ENCODE results near the gene HYOU1. TPM values are rescaled to one million over a fixed set of nuclear protein-coding genes. Genes with fewer than 3 reads are reported as not detected.
A peak's percentile ranks its signal among the peaks of the same experiment; 100 is the strongest.
"Not testable (repeated sequence)": the region's sequence is repeated elsewhere in the genome, so short reads cannot be mapped to it uniquely, and the experiment has no call there.

The HYOU1 gene, protein sequence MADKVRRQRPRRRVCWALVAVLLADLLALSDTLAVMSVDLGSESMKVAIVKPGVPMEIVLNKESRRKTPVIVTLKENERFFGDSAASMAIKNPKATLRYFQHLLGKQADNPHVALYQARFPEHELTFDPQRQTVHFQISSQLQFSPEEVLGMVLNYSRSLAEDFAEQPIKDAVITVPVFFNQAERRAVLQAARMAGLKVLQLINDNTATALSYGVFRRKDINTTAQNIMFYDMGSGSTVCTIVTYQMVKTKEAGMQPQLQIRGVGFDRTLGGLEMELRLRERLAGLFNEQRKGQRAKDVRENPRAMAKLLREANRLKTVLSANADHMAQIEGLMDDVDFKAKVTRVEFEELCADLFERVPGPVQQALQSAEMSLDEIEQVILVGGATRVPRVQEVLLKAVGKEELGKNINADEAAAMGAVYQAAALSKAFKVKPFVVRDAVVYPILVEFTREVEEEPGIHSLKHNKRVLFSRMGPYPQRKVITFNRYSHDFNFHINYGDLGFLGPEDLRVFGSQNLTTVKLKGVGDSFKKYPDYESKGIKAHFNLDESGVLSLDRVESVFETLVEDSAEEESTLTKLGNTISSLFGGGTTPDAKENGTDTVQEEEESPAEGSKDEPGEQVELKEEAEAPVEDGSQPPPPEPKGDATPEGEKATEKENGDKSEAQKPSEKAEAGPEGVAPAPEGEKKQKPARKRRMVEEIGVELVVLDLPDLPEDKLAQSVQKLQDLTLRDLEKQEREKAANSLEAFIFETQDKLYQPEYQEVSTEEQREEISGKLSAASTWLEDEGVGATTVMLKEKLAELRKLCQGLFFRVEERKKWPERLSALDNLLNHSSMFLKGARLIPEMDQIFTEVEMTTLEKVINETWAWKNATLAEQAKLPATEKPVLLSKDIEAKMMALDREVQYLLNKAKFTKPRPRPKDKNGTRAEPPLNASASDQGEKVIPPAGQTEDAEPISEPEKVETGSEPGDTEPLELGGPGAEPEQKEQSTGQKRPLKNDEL
- total RNA-seq: 187 TPM
- 69.0 TPM for polyA plus RNA-seq (ENCODE audit: insufficient read depth, low read depth, low replicate concordance)
- long read RNA-seq, donor 1, full-length matches to known transcripts: 5 of 5 reads
- long read RNA-seq, donor 1, partial matches to known transcripts: 0 of 5 reads
- long read RNA-seq, donor 1, other reads (novel, unspliced or antisense): 0 of 5 reads
- long read RNA-seq, donor 2, full-length matches to known transcripts: 4 of 4 reads
- long read RNA-seq, donor 2, partial matches to known transcripts: 0 of 4 reads
- long read RNA-seq, donor 2, other reads (novel, unspliced or antisense): 0 of 4 reads
- long read RNA-seq, donor 3, full-length matches to known transcripts: 2 of 2 reads
- long read RNA-seq, donor 3, partial matches to known transcripts: 0 of 2 reads
- long read RNA-seq, donor 3, other reads (novel, unspliced or antisense): 0 of 2 reads
- long read RNA-seq, donor 4: 0 reads
- long read RNA-seq, donor 5: 0 reads
- long read RNA-seq, donor 6: 0 reads
- long read RNA-seq, donor 7, full-length matches to known transcripts: 9 of 77 reads
- long read RNA-seq, donor 7, partial matches to known transcripts: 23 of 77 reads
- long read RNA-seq, donor 7, other reads (novel, unspliced or antisense): 45 of 77 reads
- long read RNA-seq, donor 8, partial matches to known transcripts: 5 of 7 reads
- long read RNA-seq, donor 8, other reads (novel, unspliced or antisense): 0 of 7 reads
- long read RNA-seq, donor 9, full-length matches to known transcripts: 3 of 3 reads
- long read RNA-seq, donor 9, partial matches to known transcripts: 0 of 3 reads
- long read RNA-seq, donor 9, other reads (novel, unspliced or antisense): 0 of 3 reads
- long read RNA-seq, donor 10, partial matches to known transcripts: 0 of 2 reads
- long read RNA-seq, donor 10, other reads (novel, unspliced or antisense): 0 of 2 reads

- DNase-seq: peak; percentile 97 to 99 (median 98)
- intact Hi-C loops (cut with DNase I): no loop called here
- H3K27me3 ChIP-seq (ENCODE audit: control insufficient read depth, insufficient read depth, low read length): no peaks in the 10 kb centered on the region
- no peak for FAIRE-seq
- peak within 1 kb of the TSS; percentile 44 to 89 (median 82) for H3K9ac ChIP-seq (ENCODE audit: low read length in 3 of 3)
- TF ChIP-seq, protein P1, sequence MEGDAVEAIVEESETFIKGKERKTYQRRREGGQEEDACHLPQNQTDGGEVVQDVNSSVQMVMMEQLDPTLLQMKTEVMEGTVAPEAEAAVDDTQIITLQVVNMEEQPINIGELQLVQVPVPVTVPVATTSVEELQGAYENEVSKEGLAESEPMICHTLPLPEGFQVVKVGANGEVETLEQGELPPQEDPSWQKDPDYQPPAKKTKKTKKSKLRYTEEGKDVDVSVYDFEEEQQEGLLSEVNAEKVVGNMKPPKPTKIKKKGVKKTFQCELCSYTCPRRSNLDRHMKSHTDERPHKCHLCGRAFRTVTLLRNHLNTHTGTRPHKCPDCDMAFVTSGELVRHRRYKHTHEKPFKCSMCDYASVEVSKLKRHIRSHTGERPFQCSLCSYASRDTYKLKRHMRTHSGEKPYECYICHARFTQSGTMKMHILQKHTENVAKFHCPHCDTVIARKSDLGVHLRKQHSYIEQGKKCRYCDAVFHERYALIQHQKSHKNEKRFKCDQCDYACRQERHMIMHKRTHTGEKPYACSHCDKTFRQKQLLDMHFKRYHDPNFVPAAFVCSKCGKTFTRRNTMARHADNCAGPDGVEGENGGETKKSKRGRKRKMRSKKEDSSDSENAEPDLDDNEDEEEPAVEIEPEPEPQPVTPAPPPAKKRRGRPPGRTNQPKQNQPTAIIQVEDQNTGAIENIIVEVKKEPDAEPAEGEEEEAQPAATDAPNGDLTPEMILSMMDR (IDR thresholded peaks at IDR 0.05; ENCODE audit: borderline replicate concordance, extremely low read depth, insufficient read depth): peak; percentile 26
- peaks cover 0 to 35% (median 21%) of the 10 kb centered on the region in 3 donors for H3K36me3 ChIP-seq (ENCODE audit: control insufficient read depth in 2 of 3, insufficient read depth in 3 of 3, low read length in 3 of 3)
- H3K4me1 ChIP-seq (ENCODE audit: control insufficient read depth in 2 of 3, insufficient read depth in 2 of 3, low read depth in 1 of 3, low read length in 3 of 3): peaks cover 0 to 11% (median 8%) of the 10 kb centered on the region in 3 donors
- H3K9me3 ChIP-seq (ENCODE audit: control insufficient read depth in 2 of 3, insufficient read depth in 1 of 3, low read length in 3 of 3): no peaks in the 10 kb centered on the region
- H3K27ac ChIP-seq (ENCODE audit: low read depth in 2 of 2, low read length in 2 of 2): peak within 1 kb of the TSS; percentile 81 to 83
- peak within 1 kb of the TSS; percentile 63 to 88 (median 78) for H3K4me3 ChIP-seq (ENCODE audit: low read length in 3 of 3)
These were observed at the start of gene HYOU1 for GRCh38 chr11:119057000-119057769. TSS of gene HYOU1 (minus strand) at chr11:119057205. CDS start at chr11:119056160, 1,045 bp downstream.

DNA sequence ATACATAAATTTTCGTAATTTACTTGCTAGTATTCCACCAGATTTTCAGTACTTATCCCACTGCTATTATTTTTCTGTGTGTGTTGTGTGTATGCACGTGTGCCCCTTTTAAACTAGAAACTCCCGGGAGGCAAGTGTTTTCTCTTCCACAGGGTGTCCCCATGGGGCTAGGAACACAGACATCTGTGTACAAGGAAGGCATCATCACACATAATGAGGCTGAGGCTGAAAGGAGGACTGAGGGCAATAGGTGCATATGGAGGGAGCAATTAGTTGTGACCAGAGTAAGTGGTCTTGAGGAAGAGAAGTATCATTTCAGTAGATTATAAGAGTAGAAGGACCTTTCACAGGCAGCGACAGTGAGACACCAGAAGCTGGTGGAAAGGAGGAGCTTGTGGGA lies 46.8 kb upstream of the HYOU1 start:
- Histone ChIP-seq H3K4me1 (ENCODE audit: control insufficient read depth in 2 of 3, insufficient read depth in 2 of 3, low read depth in 1 of 3, low read length in 3 of 3) (peaks cover 6 to 31% (median 26%) of the 10 kb centered on the region in 3 donors), H3K36me3 (ENCODE audit: control insufficient read depth in 2 of 3, insufficient read depth in 3 of 3, low read length in 3 of 3) (peaks cover 0 to under 1% (median 0%) of the 10 kb centered on the region in 3 donors), H3K9ac (ENCODE audit: low read length in 3 of 3) (no peak overlapping the region), H3K27ac (ENCODE audit: low read depth in 2 of 2, low read length in 2 of 2) (no peak overlapping the region), H3K9me3 (ENCODE audit: control insufficient read depth in 2 of 3, insufficient read depth in 1 of 3, low read length in 3 of 3) (no peaks in the 10 kb centered on the region), H3K4me3 (ENCODE audit: low read length in 3 of 3) (no peak overlapping the region), H3K27me3 (ENCODE audit: control insufficient read depth, insufficient read depth, low read length) (no peaks in the 10 kb centered on the region)
- peak in 1 of 5 donors; percentile 36 for DNase-seq
- no peak for FAIRE-seq
- TF ChIP-seq, protein P1 (IDR thresholded peaks at IDR 0.05; ENCODE audit: borderline replicate concordance, extremely low read depth, insufficient read depth): no peak
- intact Hi-C loops (cut with DNase I): no loop called here

- FAIRE-seq; H3K9me3 ChIP-seq (ENCODE audit: control insufficient read depth in 2 of 3, insufficient read depth in 1 of 3, low read length in 3 of 3); intact Hi-C loops (cut with DNase I); H3K27me3 ChIP-seq (ENCODE audit: control insufficient read depth, insufficient read depth, low read length); H3K36me3 ChIP-seq (ENCODE audit: control insufficient read depth in 2 of 3, insufficient read depth in 3 of 3, low read length in 3 of 3); DNase-seq: not testable (repeated sequence)
- peaks cover 6 to 26% (median 20%) of the 10 kb centered on the region in 3 donors for H3K4me1 ChIP-seq (ENCODE audit: control insufficient read depth in 2 of 3, insufficient read depth in 2 of 3, low read depth in 1 of 3, low read length in 3 of 3)
- peak overlapping the region in 1 of 2 donors; percentile 59 for H3K27ac ChIP-seq (ENCODE audit: low read depth in 2 of 2, low read length in 2 of 2)
- H3K4me3 ChIP-seq (ENCODE audit: low read length in 3 of 3): peak overlapping the region in 1 of 3 donors; percentile 71
- peak overlapping the region in 1 of 3 donors; percentile 82 for H3K9ac ChIP-seq (ENCODE audit: low read length in 3 of 3)
These were observed 46.2 kb upstream of the HYOU1 start for GRCh38 chr11:119103161-119103664.
